Measurements from ENCODE around the gene PPIG. TPM values are rescaled to one million over a fixed set of nuclear protein-coding genes. Genes with fewer than 3 reads are reported as not detected.

The PPIG gene
- total RNA-seq, 1 donor from 2014 or later: 48.1 TPM

DNA sequence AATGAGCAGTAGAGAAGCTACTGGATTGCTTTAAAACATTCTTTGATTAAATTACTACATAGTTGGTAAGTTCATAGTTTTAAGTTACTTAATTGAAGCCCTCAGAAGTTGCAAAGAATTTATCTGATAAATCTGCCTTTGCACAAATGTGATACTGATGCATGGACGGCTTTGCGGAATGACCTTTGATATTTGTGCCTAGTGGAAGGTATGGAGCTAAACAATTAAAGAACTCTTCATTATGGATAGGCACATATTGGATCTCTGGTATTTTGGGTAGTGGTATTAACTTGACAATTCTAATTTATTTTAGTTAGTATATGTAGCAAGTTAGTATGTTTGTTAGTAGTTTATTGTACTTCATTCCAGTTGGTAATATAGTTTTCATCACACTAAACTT is 56.0 kb downstream of the PPIG start:
- no peak overlapping the region for H3K27ac ChIP-seq
- H3K4me1 ChIP-seq: no peaks in the 10 kb centered on the region
- peaks cover 0 to 26% of the 10 kb centered on the region in 2 donors for H3K36me3 ChIP-seq
- H3K9me3 ChIP-seq: no peaks in the 10 kb centered on the region
- H3K27me3 ChIP-seq: no peaks in the 10 kb centered on the region
- TF ChIP-seq, protein P1, sequence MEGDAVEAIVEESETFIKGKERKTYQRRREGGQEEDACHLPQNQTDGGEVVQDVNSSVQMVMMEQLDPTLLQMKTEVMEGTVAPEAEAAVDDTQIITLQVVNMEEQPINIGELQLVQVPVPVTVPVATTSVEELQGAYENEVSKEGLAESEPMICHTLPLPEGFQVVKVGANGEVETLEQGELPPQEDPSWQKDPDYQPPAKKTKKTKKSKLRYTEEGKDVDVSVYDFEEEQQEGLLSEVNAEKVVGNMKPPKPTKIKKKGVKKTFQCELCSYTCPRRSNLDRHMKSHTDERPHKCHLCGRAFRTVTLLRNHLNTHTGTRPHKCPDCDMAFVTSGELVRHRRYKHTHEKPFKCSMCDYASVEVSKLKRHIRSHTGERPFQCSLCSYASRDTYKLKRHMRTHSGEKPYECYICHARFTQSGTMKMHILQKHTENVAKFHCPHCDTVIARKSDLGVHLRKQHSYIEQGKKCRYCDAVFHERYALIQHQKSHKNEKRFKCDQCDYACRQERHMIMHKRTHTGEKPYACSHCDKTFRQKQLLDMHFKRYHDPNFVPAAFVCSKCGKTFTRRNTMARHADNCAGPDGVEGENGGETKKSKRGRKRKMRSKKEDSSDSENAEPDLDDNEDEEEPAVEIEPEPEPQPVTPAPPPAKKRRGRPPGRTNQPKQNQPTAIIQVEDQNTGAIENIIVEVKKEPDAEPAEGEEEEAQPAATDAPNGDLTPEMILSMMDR (IDR thresholded peaks at IDR 0.05): no peak
- TF ChIP-seq POLR2AphosphoS5 (IDR thresholded peaks at IDR 0.05; ENCODE audit: insufficient read depth in 1 of 2, low read depth in 1 of 2) (no peak), POLR2A (IDR thresholded peaks at IDR 0.05) (no peak)
- no peak for DNase-seq (ENCODE audit: extremely low spot score in 2 of 2)
- H3K4me3 ChIP-seq: no peak overlapping the region
- intact Hi-C loops (cut with DNase I): no loop called here

DNA sequence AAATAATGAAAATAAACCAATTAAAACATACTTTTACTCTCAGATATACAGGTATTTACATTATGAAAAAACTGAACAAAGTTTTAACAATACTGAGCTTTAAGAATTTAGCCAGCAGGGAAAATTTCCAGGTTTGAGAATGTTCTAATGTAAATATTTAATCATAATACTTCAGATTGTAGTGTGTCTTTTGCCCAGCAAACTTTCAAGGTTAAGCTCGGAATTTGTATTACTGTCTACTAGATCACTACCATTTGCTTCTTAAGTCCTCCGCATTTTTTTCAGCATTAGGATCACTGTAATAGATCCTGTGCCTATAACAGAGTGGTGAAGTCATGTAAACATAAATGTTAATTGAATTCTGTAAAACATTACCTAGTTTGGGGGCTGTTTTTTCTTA is 57.3 kb downstream of the PPIG start:
- Histone ChIP-seq H3K27me3 (no peaks in the 10 kb centered on the region), H3K4me3 (no peak overlapping the region), H3K4me1 (no peaks in the 10 kb centered on the region), H3K9me3 (no peaks in the 10 kb centered on the region), H3K27ac (no peak overlapping the region), H3K36me3 (peaks cover 0 to 13% of the 10 kb centered on the region in 2 donors)
- no peak for DNase-seq (ENCODE audit: extremely low spot score in 2 of 2)
- intact Hi-C loops (cut with DNase I): no loop called here
- TF ChIP-seq, protein P1 (IDR thresholded peaks at IDR 0.05): no peak
- TF ChIP-seq POLR2A (IDR thresholded peaks at IDR 0.05) (no peak), POLR2AphosphoS5 (IDR thresholded peaks at IDR 0.05; ENCODE audit: insufficient read depth in 1 of 2, low read depth in 1 of 2) (no peak)

DNA sequence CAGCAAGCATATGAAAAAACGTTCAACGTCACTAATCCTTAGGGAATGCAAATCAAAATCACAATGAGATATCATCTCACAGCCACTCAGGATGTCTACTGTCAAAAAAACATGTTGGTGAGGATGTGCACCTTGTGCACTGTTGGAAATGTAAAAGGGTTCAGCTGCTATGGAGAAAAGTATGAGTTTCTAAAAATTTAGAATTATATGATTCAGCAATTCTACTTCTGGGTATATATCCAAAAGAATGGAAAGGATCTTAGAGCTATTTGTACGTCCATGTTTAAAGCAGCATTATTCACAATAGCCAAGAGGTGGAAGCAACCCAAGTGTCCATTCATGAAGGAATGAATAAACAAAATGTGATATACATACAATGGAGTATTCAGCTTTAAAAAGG is 60.0 kb downstream of the PPIG start:
- H3K4me1 ChIP-seq: no peaks in the 10 kb centered on the region
- H3K27me3 ChIP-seq: no peaks in the 10 kb centered on the region
- H3K4me3 ChIP-seq: no peak overlapping the region
- intact Hi-C loops (cut with DNase I): no loop called here
- no peaks in the 10 kb centered on the region for H3K9me3 ChIP-seq
- TF ChIP-seq, protein P1 (IDR thresholded peaks at IDR 0.05): no peak
- TF ChIP-seq POLR2A (IDR thresholded peaks at IDR 0.05): no peak
- H3K36me3 ChIP-seq: no peaks in the 10 kb centered on the region
- no peak for DNase-seq (ENCODE audit: extremely low spot score in 2 of 2)
- no peak overlapping the region for H3K27ac ChIP-seq

GRCh38 chr2:169647496-169647895 is 63.3 kb downstream of the PPIG start:
- DNase-seq (ENCODE audit: extremely low spot score in 2 of 2): no peak
- intact Hi-C loops (cut with DNase I): no loop called here
- no peak overlapping the region for H3K27ac ChIP-seq
- TF ChIP-seq, protein P1 (IDR thresholded peaks at IDR 0.05): no peak
- TF ChIP-seq POLR2A (IDR thresholded peaks at IDR 0.05): no peak
- TF ChIP-seq POLR2AphosphoS5 (IDR thresholded peaks at IDR 0.05; ENCODE audit: insufficient read depth in 1 of 2, low read depth in 1 of 2): no peak
- H3K4me1 ChIP-seq: no peaks in the 10 kb centered on the region
- no peaks in the 10 kb centered on the region for H3K9me3 ChIP-seq
- H3K36me3 ChIP-seq: no peaks in the 10 kb centered on the region
- H3K4me3 ChIP-seq: no peak overlapping the region
- no peaks in the 10 kb centered on the region for H3K27me3 ChIP-seq

GRCh38 chr2:169649278-169649677 is 65.1 kb downstream of the PPIG start:
- Histone ChIP-seq H3K36me3 (no peaks in the 10 kb centered on the region), H3K27ac (no peak overlapping the region), H3K4me3 (no peak overlapping the region), H3K9me3 (no peaks in the 10 kb centered on the region), H3K27me3 (no peaks in the 10 kb centered on the region), H3K4me1 (no peaks in the 10 kb centered on the region)
- intact Hi-C loops (cut with DNase I): no loop called here
- no peak for DNase-seq (ENCODE audit: extremely low spot score in 2 of 2)
- TF ChIP-seq POLR2A (IDR thresholded peaks at IDR 0.05): no peak
- TF ChIP-seq POLR2AphosphoS5 (IDR thresholded peaks at IDR 0.05; ENCODE audit: insufficient read depth in 1 of 2, low read depth in 1 of 2): no peak
- TF ChIP-seq, protein P1 (IDR thresholded peaks at IDR 0.05): no peak
